ENCODE results near the gene PHLDB2. TPM values are rescaled to one million over a fixed set of nuclear protein-coding genes. Genes with fewer than 3 reads are reported as not detected.

The PHLDB2 gene
- total RNA-seq, 1 donor from 2014 or later: 57.2 TPM

DNA sequence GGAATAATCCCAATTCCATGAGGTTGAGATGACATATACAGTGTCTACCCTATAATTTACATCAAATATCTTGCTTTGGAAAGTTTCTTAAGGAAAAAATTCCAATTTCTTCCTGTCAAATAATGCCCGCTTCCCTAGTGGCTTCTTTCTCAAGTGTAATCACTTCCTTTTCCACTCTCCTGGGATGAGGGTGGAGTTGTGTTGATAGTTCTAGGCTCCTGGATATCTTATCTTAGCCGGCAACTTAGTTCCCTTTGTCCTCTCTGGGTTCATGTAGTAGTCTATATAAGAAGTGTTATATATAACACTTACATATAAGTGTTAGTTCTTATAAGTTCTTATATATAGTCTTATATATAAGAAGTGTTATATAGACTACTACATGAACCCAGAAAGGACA lies 150.6 kb downstream of the PHLDB2 start:
- DNase-seq (ENCODE audit: low read depth): no peak
- Histone ChIP-seq H3K4me3 (ENCODE audit: low read depth, low read length) (no peak overlapping the region), H3K36me3 (ENCODE audit: control insufficient read depth, insufficient read depth, low read length) (no peaks in the 10 kb centered on the region), H3K27me3 (ENCODE audit: control insufficient read depth, insufficient read depth, low read length) (no peaks in the 10 kb centered on the region)
- TF ChIP-seq, protein P1, sequence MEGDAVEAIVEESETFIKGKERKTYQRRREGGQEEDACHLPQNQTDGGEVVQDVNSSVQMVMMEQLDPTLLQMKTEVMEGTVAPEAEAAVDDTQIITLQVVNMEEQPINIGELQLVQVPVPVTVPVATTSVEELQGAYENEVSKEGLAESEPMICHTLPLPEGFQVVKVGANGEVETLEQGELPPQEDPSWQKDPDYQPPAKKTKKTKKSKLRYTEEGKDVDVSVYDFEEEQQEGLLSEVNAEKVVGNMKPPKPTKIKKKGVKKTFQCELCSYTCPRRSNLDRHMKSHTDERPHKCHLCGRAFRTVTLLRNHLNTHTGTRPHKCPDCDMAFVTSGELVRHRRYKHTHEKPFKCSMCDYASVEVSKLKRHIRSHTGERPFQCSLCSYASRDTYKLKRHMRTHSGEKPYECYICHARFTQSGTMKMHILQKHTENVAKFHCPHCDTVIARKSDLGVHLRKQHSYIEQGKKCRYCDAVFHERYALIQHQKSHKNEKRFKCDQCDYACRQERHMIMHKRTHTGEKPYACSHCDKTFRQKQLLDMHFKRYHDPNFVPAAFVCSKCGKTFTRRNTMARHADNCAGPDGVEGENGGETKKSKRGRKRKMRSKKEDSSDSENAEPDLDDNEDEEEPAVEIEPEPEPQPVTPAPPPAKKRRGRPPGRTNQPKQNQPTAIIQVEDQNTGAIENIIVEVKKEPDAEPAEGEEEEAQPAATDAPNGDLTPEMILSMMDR (IDR thresholded peaks at IDR 0.05; ENCODE audit: insufficient read depth, low read length, poor library complexity, severe bottlenecking): no peak

GRCh38 chr3:112010636-112011035 lies 151.6 kb downstream of the PHLDB2 start:
- H3K27me3 ChIP-seq (ENCODE audit: control insufficient read depth, insufficient read depth, low read length): no peaks in the 10 kb centered on the region
- no peaks in the 10 kb centered on the region for H3K36me3 ChIP-seq (ENCODE audit: control insufficient read depth, insufficient read depth, low read length)
- no peak overlapping the region for H3K4me3 ChIP-seq (ENCODE audit: low read depth, low read length)
- DNase-seq (ENCODE audit: low read depth): no peak
- TF ChIP-seq, protein P1 (IDR thresholded peaks at IDR 0.05; ENCODE audit: insufficient read depth, low read length, poor library complexity, severe bottlenecking): no peak

GRCh38 chr3:112011376-112011940 lies 152.4 kb downstream of the PHLDB2 start:
- DNase-seq (ENCODE audit: low read depth): no peak

GRCh38 chr3:112012205-112012992 lies 153.3 kb downstream of the PHLDB2 start:
- TF ChIP-seq, protein P1 (IDR thresholded peaks at IDR 0.05; ENCODE audit: insufficient read depth, low read length, poor library complexity, severe bottlenecking): no peak
- no peak for DNase-seq (ENCODE audit: low read depth)

More at GRCh38 chr3:112011376-112011940, 152.4 kb downstream of the PHLDB2 start:
- H3K4me3 ChIP-seq (ENCODE audit: low read depth, low read length): no peak overlapping the region
- TF ChIP-seq, protein P1 (IDR thresholded peaks at IDR 0.05; ENCODE audit: insufficient read depth, low read length, poor library complexity, severe bottlenecking): no peak
- H3K27me3 ChIP-seq (ENCODE audit: control insufficient read depth, insufficient read depth, low read length): no peaks in the 10 kb centered on the region
- H3K36me3 ChIP-seq (ENCODE audit: control insufficient read depth, insufficient read depth, low read length): no peaks in the 10 kb centered on the region

GRCh38 chr3:112013058-112013783 lies 154.2 kb downstream of the PHLDB2 start:
- Histone ChIP-seq H3K36me3 (ENCODE audit: control insufficient read depth, insufficient read depth, low read length) (no peaks in the 10 kb centered on the region), H3K27me3 (ENCODE audit: control insufficient read depth, insufficient read depth, low read length) (no peaks in the 10 kb centered on the region), H3K4me3 (ENCODE audit: low read depth, low read length) (no peak overlapping the region)
- DNase-seq (ENCODE audit: low read depth): no peak
- TF ChIP-seq, protein P1 (IDR thresholded peaks at IDR 0.05; ENCODE audit: insufficient read depth, low read length, poor library complexity, severe bottlenecking): peak; percentile 78

More at GRCh38 chr3:112012205-112012992, 153.3 kb downstream of the PHLDB2 start:
- H3K27me3 ChIP-seq (ENCODE audit: control insufficient read depth, insufficient read depth, low read length): no peaks in the 10 kb centered on the region
- no peaks in the 10 kb centered on the region for H3K36me3 ChIP-seq (ENCODE audit: control insufficient read depth, insufficient read depth, low read length)
- H3K4me3 ChIP-seq (ENCODE audit: low read depth, low read length): no peak overlapping the region
